GM23338 (cell line): ENCODE results near the gene PLSCR4.

Experiments used
- CTCF ChIP-seq, 2 experiments: fragments of 200-600 bp in 1 of 2; sonication (generic) in 1 of 2; conservative IDR thresholded peaks; 2 replicates each; pipeline versions ENCODE4 v1.5.1 to v1.6.1; 2016 to 2017; ENCODE audit warnings: antibody characterized with exemption in 2 of 2, low read depth in 2 of 2, mild to moderate bottlenecking in 2 of 2, moderate library complexity in 1 of 2
- EZH2 ChIP-seq: fragments of 200-600 bp; sonication (generic); IDR thresholded peaks from one replicate; pipeline ENCODE4 v1.8.0; 2017; ENCODE audit warnings: antibody characterized with exemption, mild to moderate bottlenecking, low read depth; ENCODE audit not compliant: unreplicated experiment
- EZH2phosphoT487 ChIP-seq: fragments of 200-600 bp; sonication (generic); IDR thresholded peaks from one replicate; pipeline ENCODE4 v1.8.1; 2018; ENCODE audit warnings: antibody characterized with exemption; ENCODE audit not compliant: unreplicated experiment
- POLR2AphosphoS5 ChIP-seq: IDR thresholded peaks from 2 replicates; pipeline ENCODE4 v1.6.1; 2016; ENCODE audit warnings: antibody characterized with exemption, low read depth
- REST ChIP-seq: IDR thresholded peaks from one replicate; pipeline ENCODE4 v1.6.1; 2018; ENCODE audit warnings: antibody characterized with exemption; ENCODE audit not compliant: unreplicated experiment

- no peak for TF ChIP-seq CTCF (conservative IDR thresholded peaks at IDR 0.05; ENCODE audit: low read depth in 2 of 2)
- TF ChIP-seq EZH2: no peak
- no peak for TF ChIP-seq REST
- TF ChIP-seq EZH2phosphoT487: no peak
- no peak for TF ChIP-seq POLR2AphosphoS5
Observed at GRCh38 chr3:146199762-146200161, 51.1 kb downstream of the PLSCR4 start.
